HepG2 (cell line): ENCODE results near the gene CCNA2. TPM values are rescaled to one million over a fixed set of nuclear protein-coding genes. Genes with fewer than 3 reads are reported as not detected.

Experiments
- ELF3 ChIP-seq: IDR thresholded peaks from 2 replicates; pipeline ENCODE4 v1.6.1; 2016; ENCODE audit warnings: missing genetic modification reagents, missing compliant biosample characterization
- FIP1L1 ChIP-seq: fragments of 200-400 bp; formaldehyde crosslinking; IDR thresholded peaks from 2 replicates; pipeline ENCODE4 v1.6.1; 2018; ENCODE audit warnings: low read depth, mild to moderate bottlenecking, low read length, moderate library complexity, borderline replicate concordance; ENCODE audit not compliant: insufficient read depth
- GATAD1 ChIP-seq: IDR thresholded peaks from 2 replicates; pipeline ENCODE4 v1.6.1; 2016; ENCODE audit warnings: missing genetic modification reagents, missing compliant biosample characterization
- HMGXB4 ChIP-seq, 2 experiments: sonication (generic) in 1 of 2; formaldehyde crosslinking in 1 of 2; IDR thresholded peaks; 2 replicates each; pipeline versions ENCODE4 v1.4.0 to v1.6.1; 2018 to 2020; ENCODE audit warnings: missing genetic modification reagents in 2 of 2, borderline replicate concordance in 1 of 2, low read depth in 1 of 2, mild to moderate bottlenecking in 1 of 2, missing biosample characterization in 1 of 2
- NFATC3 ChIP-seq: sonication (generic); formaldehyde crosslinking; IDR thresholded peaks from 2 replicates; pipeline ENCODE4 v1.5.1; 2020; ENCODE audit warnings: mild to moderate bottlenecking, missing genetic modification reagents
- NFIC ChIP-seq: IDR thresholded peaks from 2 replicates; pipeline ENCODE4 v1.6.1; 2012; ENCODE audit warnings: mild to moderate bottlenecking, low read length, inconsistent platforms
- POGK ChIP-seq: sonication (generic); formaldehyde crosslinking; conservative IDR thresholded peaks from 2 replicates; pipeline ENCODE4 v1.8.0; 2022; ENCODE audit warnings: mild to moderate bottlenecking, moderate library complexity, missing genetic modification reagents
- RFX5 ChIP-seq: IDR thresholded peaks from 2 replicates; pipeline ENCODE4 v1.6.1; 2011; ENCODE audit warnings: low read depth, low read length, improper control_type of control experiment
- SCMH1 ChIP-seq: sonication (generic); formaldehyde crosslinking; IDR thresholded peaks from 2 replicates; pipeline ENCODE4 v1.9.0; 2021; ENCODE audit warnings: missing genetic modification reagents, mild to moderate bottlenecking, borderline replicate concordance
- SMARCE1 ChIP-seq: fragments of 450-650 bp; IDR thresholded peaks from 2 replicates; pipeline ENCODE4 v1.6.1; 2017; ENCODE audit warnings: borderline replicate concordance
- SP4 ChIP-seq: sonication (generic); formaldehyde crosslinking; IDR thresholded peaks from 2 replicates; pipeline ENCODE4 v1.8.1; 2023; ENCODE audit warnings: mild to moderate bottlenecking, missing genetic modification reagents
- ZBTB44 ChIP-seq: sonication (generic); formaldehyde crosslinking; IDR thresholded peaks from 2 replicates; pipeline ENCODE4 v1.4.0; 2020; ENCODE audit warnings: missing genetic modification reagents
- ZEB1 ChIP-seq: IDR thresholded peaks from 2 replicates; pipeline ENCODE4 v1.6.1; 2012; ENCODE audit warnings: mild to moderate bottlenecking, low read depth, inconsistent platforms; ENCODE audit not compliant: insufficient replicate concordance
- ZNF121 ChIP-seq: sonication (generic); formaldehyde crosslinking; IDR thresholded peaks from 2 replicates; pipeline ENCODE4 v1.5.0; 2020; ENCODE audit warnings: mild to moderate bottlenecking, missing genetic modification reagents
- ZNF501 ChIP-seq: sonication (generic); formaldehyde crosslinking; IDR thresholded peaks from 2 replicates; pipeline ENCODE4 v1.5.1; 2020; ENCODE audit warnings: mild to moderate bottlenecking, moderate library complexity, missing genetic modification reagents
- ZNF512B ChIP-seq: sonication (generic); formaldehyde crosslinking; IDR thresholded peaks from 2 replicates; pipeline ENCODE4 v1.5.1; 2020; ENCODE audit warnings: missing genetic modification reagents, mild to moderate bottlenecking, borderline replicate concordance
- ZNF547 ChIP-seq: sonication (generic); formaldehyde crosslinking; IDR thresholded peaks from 2 replicates; pipeline ENCODE4 v1.5.1; 2020; ENCODE audit warnings: mild to moderate bottlenecking, missing genetic modification reagents
- ZNF572 ChIP-seq: sonication (generic); formaldehyde crosslinking; IDR thresholded peaks from 2 replicates; pipeline ENCODE4 v1.5.1; 2020; ENCODE audit warnings: mild to moderate bottlenecking, missing genetic modification reagents
- ZNF639 ChIP-seq: conservative IDR thresholded peaks from 2 replicates; pipeline ENCODE4 v1.6.1; 2018; ENCODE audit warnings: missing genetic modification reagents
- ZSCAN31 ChIP-seq: sonication (generic); formaldehyde crosslinking; IDR thresholded peaks from 2 replicates; pipeline ENCODE4 v1.5.0; 2020; ENCODE audit warnings: low read depth, mild to moderate bottlenecking, missing genetic modification reagents
- polyA plus RNA-seq, 8 experiments: library from polyadenylated mRNA; depleted of rRNA in 3 of 8; stranded (reverse) in 7 of 8; unstranded in 1 of 8; fragments of >200 nt; fragmentation: Illumina TruSeq in 4 of 8; extraction: Trizol in 4 of 8; gene quantifications; 2 replicates each; pipeline versions ENCODE4 v1.2.1 to v1.2.3, GENCODE V29; 2011 to 2016; ENCODE audit warnings: low read depth in 4 of 8, missing spikeins in 1 of 8, mixed read lengths in 1 of 8; ENCODE audit not compliant: insufficient read depth in 1 of 8
- total RNA-seq, 5 experiments: library from RNA; depleted of rRNA; stranded (reverse); fragments of >200 nt; fragmentation: Illumina TruSeq; extraction: Trizol; gene quantifications; 2 replicates each; pipeline ENCODE4 v1.2.3, GENCODE V29; 2016; ENCODE audit warnings: low read depth in 1 of 5

The CCNA2 gene
- total and polyA plus RNA-seq, 2 of the 13 experiments (the other 11 are each of a cell fraction or from before 2014, with no cell fraction given) = 31.3 to 105 TPM

GRCh38 chr4:121823505-121824170 lies at the start of gene CCNA2 (continued):
- TF ChIP-seq POGK (peak; percentile 57; the same call in 1 of the 2 replicates), HMGXB4 (CRISPR knock-in tag; IDR thresholded peaks at IDR 0.05; ENCODE audit: borderline replicate concordance in 1 of 2, low read depth in 1 of 2) (0 out of 4 replicates have a peak, but pooled peaks of 1 of the 2 experiments have one; percentile 66), ZNF121 (CRISPR knock-in tag) (no peak), FIP1L1 (no peak), SCMH1 (CRISPR knock-in tag) (no peak), ZNF501 (CRISPR knock-in tag) (peak; percentile 79), ZNF639 (CRISPR knock-in tag) (no peak), ZEB1 (peak; percentile 39), ZSCAN31 (CRISPR knock-in tag) (0 out of 2 replicates have a peak, but pooled peaks have one; percentile 42), NFIC (0 out of 2 replicates have a peak, but pooled peaks have one; percentile 15), RFX5 (peak; percentile 43; the same call in 1 of the 2 replicates), ZNF572 (CRISPR knock-in tag) (no peak), GATAD1 (CRISPR knock-in tag) (peak; percentile 94), ZNF512B (no peak), ELF3 (CRISPR knock-in tag) (0 out of 2 replicates have a peak, but pooled peaks have one; percentile 13), SP4 (CRISPR knock-in tag) (peak; percentile 87), SMARCE1 (no peak), NFATC3 (CRISPR knock-in tag) (no peak), ZNF547 (no peak; the same call in 1 of the 2 replicates), ZBTB44 (CRISPR knock-in tag) (no peak)
